NT2/D1 (cell line): ENCODE results near the gene MGAT4C.

ENCODE experiments used
- DNase-seq: peaks from one replicate; pipeline ENCODE4 v3.0.0-alpha.2; 2011; ENCODE audit warnings: low read depth, low spot score
- H3K27me3 ChIP-seq: 2 replicates; pipeline ENCODE4 v1.6.0; 2011; ENCODE audit warnings: mild to moderate bottlenecking; ENCODE audit not compliant: insufficient read length, insufficient read depth
- H3K36me3 ChIP-seq: 2 replicates; pipeline ENCODE4 v1.6.1; 2011; ENCODE audit warnings: mild to moderate bottlenecking, low read length, mixed read lengths; ENCODE audit not compliant: insufficient read depth, insufficient read length
- H3K4me1 ChIP-seq: 2 replicates; pipeline ENCODE4 v1.5.1; 2011; ENCODE audit not compliant: insufficient read depth, insufficient read length
- H3K4me3 ChIP-seq: 2 replicates; pipeline ENCODE4 v1.5.1; 2011; ENCODE audit warnings: low read depth; ENCODE audit not compliant: insufficient read length
- H3K9ac ChIP-seq: 2 replicates; pipeline ENCODE4 v1.6.0; 2011; ENCODE audit warnings: low read depth; ENCODE audit not compliant: insufficient read length
- H3K9me3 ChIP-seq: 2 replicates; pipeline ENCODE4 v1.5.1; 2011; ENCODE audit warnings: mild to moderate bottlenecking, low read length; ENCODE audit not compliant: insufficient read depth
- SUZ12 ChIP-seq: IDR thresholded peaks from 2 replicates; pipeline ENCODE4 v1.6.1; 2011; ENCODE audit not compliant: insufficient read length, insufficient read depth; ENCODE audit errors: extremely low read depth
- YY1 ChIP-seq: IDR thresholded peaks from 2 replicates; pipeline ENCODE4 v1.6.1; 2011; ENCODE audit not compliant: insufficient read length, insufficient read depth
- ZNF274 ChIP-seq: IDR thresholded peaks from 2 replicates; pipeline ENCODE4 v1.6.1; 2011; ENCODE audit warnings: mild to moderate bottlenecking, low read depth, low read length

The MGAT4C gene

DNA sequence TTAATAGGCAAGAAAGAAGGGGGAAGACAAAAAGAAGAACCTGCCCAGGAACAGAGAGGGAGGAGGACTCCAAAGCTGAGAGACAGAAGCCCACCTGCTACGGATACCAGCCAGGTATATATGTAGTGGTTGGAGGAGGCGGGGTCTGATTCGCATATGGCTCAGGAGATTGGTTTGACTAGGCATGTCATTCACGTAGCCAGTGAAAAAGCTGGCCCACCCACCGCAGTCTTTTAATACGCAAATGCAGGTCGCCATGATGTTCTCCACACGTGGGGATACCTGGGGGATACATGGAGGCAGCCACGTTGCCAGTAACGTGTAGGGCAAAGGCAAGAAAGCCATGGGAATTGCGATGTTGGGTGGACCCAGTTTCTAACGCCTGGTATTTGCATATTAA, 308.9 kb downstream of the MGAT4C start:
- peaks cover 40% of the 10 kb centered on the region for H3K9me3 ChIP-seq
- H3K4me3 ChIP-seq: no peak overlapping the region
- no peak for DNase-seq
- TF ChIP-seq YY1: no peak
- no peak for TF ChIP-seq SUZ12
- no peak for TF ChIP-seq ZNF274
- H3K4me1 ChIP-seq: peaks cover 2% of the 10 kb centered on the region
- no peaks in the 10 kb centered on the region for H3K36me3 ChIP-seq
- H3K9ac ChIP-seq: no peak overlapping the region
- H3K27me3 ChIP-seq: no peaks in the 10 kb centered on the region

DNA sequence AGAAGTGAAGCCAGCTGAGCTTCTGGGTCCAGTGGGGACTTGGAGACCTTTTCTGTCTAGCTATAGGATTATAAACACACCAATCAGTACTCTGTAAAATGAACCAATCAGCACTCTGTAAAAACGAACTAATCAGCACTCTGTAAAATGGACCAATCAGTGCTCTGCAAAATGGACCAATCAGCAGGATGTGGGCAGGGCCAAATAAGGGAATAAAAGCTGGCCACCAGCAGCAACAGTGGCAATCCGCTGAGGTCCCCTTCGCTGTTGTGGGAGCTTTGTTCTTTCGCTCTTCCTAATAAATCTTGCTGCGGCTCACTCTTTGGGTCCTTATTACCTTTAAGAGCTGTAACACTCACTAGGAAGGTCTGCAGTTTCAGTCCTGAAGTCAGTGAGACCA, 309.8 kb downstream of the MGAT4C start:
- H3K4me3 ChIP-seq: no peak overlapping the region
- H3K27me3 ChIP-seq: no peaks in the 10 kb centered on the region
- no peak overlapping the region for H3K9ac ChIP-seq
- peaks cover 39% of the 10 kb centered on the region for H3K9me3 ChIP-seq
- H3K36me3 ChIP-seq: no peaks in the 10 kb centered on the region
- no peak for DNase-seq
- H3K4me1 ChIP-seq: peaks cover 2% of the 10 kb centered on the region
- no peak for TF ChIP-seq YY1
- TF ChIP-seq ZNF274: no peak
- no peak for TF ChIP-seq SUZ12

- TF ChIP-seq ZNF274: no peak
- no peak for TF ChIP-seq YY1
- no peak for TF ChIP-seq SUZ12
- Histone ChIP-seq H3K27me3 (no peaks in the 10 kb centered on the region), H3K4me3 (no peak overlapping the region), H3K9me3 (peaks cover 8% of the 10 kb centered on the region; the same call in 1 of the 2 replicates), H3K4me1 (no peaks in the 10 kb centered on the region), H3K36me3 (no peaks in the 10 kb centered on the region), H3K9ac (no peak overlapping the region)
- DNase-seq: no peak
Measured at GRCh38 chr12:85927166-85927565, 329.0 kb downstream of the MGAT4C start.

DNA sequence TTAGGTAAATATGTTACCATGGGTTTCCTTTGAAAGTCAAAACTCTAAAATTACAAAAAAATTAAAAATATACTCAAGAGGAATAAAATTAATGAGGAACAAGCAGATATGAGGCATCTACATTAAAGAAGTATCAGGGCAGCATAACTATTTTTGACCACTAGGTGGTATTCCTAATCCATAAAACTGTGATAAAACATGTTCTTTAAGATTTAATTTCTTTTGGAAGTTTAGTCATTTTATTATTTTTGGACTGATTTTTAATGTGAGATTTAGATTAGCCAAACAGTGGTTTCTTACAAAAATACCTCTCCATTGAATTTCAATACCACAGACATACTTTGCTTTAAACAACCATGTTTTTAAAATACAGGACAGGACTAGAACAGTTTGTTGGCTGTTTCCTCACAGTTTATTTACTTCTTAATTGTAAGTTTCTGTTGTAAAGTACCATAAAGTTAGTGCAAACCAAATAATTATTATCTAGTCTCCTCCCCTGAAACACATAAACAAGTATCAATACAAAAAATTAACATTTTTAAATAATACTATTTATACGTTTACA, 332.3 kb downstream of the MGAT4C start:
- Histone ChIP-seq H3K4me1 (no peaks in the 10 kb centered on the region), H3K9ac (no peak overlapping the region), H3K27me3 (no peaks in the 10 kb centered on the region), H3K36me3 (no peaks in the 10 kb centered on the region), H3K4me3 (no peak overlapping the region), H3K9me3 (peaks cover 8% of the 10 kb centered on the region; the same call in 1 of the 2 replicates)
- no peak for TF ChIP-seq SUZ12
- TF ChIP-seq ZNF274: no peak
- no peak for TF ChIP-seq YY1
- DNase-seq: no peak

- H3K36me3 ChIP-seq: no peaks in the 10 kb centered on the region
- no peaks in the 10 kb centered on the region for H3K9me3 ChIP-seq
- no peaks in the 10 kb centered on the region for H3K27me3 ChIP-seq
- DNase-seq: peak; percentile 9
- no peak overlapping the region for H3K4me3 ChIP-seq
- H3K9ac ChIP-seq: no peak overlapping the region
- no peak for TF ChIP-seq SUZ12
- no peak for TF ChIP-seq ZNF274
- no peak for TF ChIP-seq YY1
- no peaks in the 10 kb centered on the region for H3K4me1 ChIP-seq
Measured at GRCh38 chr12:85920324-85920947, 335.8 kb downstream of the MGAT4C start.
